BLaER1 (cell line): Measurements from ENCODE around the gene SORCS2.

ENCODE experiments used
- H3K27ac ChIP-seq: shearing (Covaris generic); formaldehyde crosslinking; 2 replicates; pipeline ENCODE4 v1.8.1; 2022
- H3K27me3 ChIP-seq: shearing (Covaris generic); formaldehyde crosslinking; 2 replicates; pipeline ENCODE4 v1.8.1; 2022
- H3K36me3 ChIP-seq: shearing (Covaris generic); formaldehyde crosslinking; 2 replicates; pipeline ENCODE4 v1.8.1; 2022
- H3K4me1 ChIP-seq: shearing (Covaris generic); formaldehyde crosslinking; 2 replicates; pipeline ENCODE4 v1.8.1; 2022
- H3K4me2 ChIP-seq: shearing (Covaris generic); formaldehyde crosslinking; 2 replicates; pipeline ENCODE4 v1.8.1; 2022
- H3K4me3 ChIP-seq: shearing (Covaris generic); formaldehyde crosslinking; 2 replicates; pipeline ENCODE4 v1.8.1; 2022
- H3K9ac ChIP-seq: shearing (Covaris generic); formaldehyde crosslinking; 2 replicates; pipeline ENCODE4 v1.8.1; 2022
- H3K9me3 ChIP-seq: shearing (Covaris generic); formaldehyde crosslinking; 2 replicates; pipeline ENCODE4 v1.8.1; 2022
- H4K20me1 ChIP-seq: shearing (Covaris generic); formaldehyde crosslinking; 2 replicates; pipeline ENCODE4 v1.8.1; 2022
- Cebpa-rat ChIP-seq: shearing (Covaris generic); IDR thresholded peaks from 2 replicates; pipeline ENCODE4 v1.8.1; 2022

Gene SORCS2

GRCh38 chr4:7422898-7423180, 230.5 kb downstream of the SORCS2 start:
- H3K36me3 ChIP-seq: no peaks in the 10 kb centered on the region
- H4K20me1 ChIP-seq: peaks cover 69% of the 10 kb centered on the region
- H3K4me3 ChIP-seq: no peak overlapping the region
- TF ChIP-seq Cebpa-rat: no peak
- H3K4me2 ChIP-seq: no peak overlapping the region
- H3K27me3 ChIP-seq: no peaks in the 10 kb centered on the region
- no peak overlapping the region for H3K27ac ChIP-seq
- H3K9ac ChIP-seq: no peak overlapping the region
- H3K9me3 ChIP-seq: 0 out of 2 replicates have a peak, but pooled peaks cover 7% of the 10 kb centered on the region
- H3K4me1 ChIP-seq: peaks cover 67% of the 10 kb centered on the region

- H3K9me3 ChIP-seq: 0 out of 2 replicates have a peak, but pooled peaks cover 5% of the 10 kb centered on the region
- peaks cover 67% of the 10 kb centered on the region for H3K4me1 ChIP-seq
- H3K27me3 ChIP-seq: no peaks in the 10 kb centered on the region
- H3K4me2 ChIP-seq: no peak overlapping the region
- no peak overlapping the region for H3K9ac ChIP-seq
- peaks cover 69% of the 10 kb centered on the region for H4K20me1 ChIP-seq
- H3K4me3 ChIP-seq: no peak overlapping the region
- H3K27ac ChIP-seq: no peak overlapping the region
- no peaks in the 10 kb centered on the region for H3K36me3 ChIP-seq
- TF ChIP-seq Cebpa-rat: no peak
Measured at GRCh38 chr4:7423391-7423790, 231.1 kb downstream of the SORCS2 start.

- Histone ChIP-seq H3K9me3 (no peaks in the 10 kb centered on the region), H3K4me3 (no peak overlapping the region), H3K9ac (no peak overlapping the region), H3K4me2 (no peak overlapping the region), H3K27me3 (no peaks in the 10 kb centered on the region), H3K27ac (no peak overlapping the region), H4K20me1 (peaks cover 67% of the 10 kb centered on the region), H3K36me3 (no peaks in the 10 kb centered on the region; the same call in 1 of the 2 replicates), H3K4me1 (peaks cover 69% of the 10 kb centered on the region)
- TF ChIP-seq Cebpa-rat: no peak
Measured at GRCh38 chr4:7423801-7424552, 231.6 kb downstream of the SORCS2 start.

DNA sequence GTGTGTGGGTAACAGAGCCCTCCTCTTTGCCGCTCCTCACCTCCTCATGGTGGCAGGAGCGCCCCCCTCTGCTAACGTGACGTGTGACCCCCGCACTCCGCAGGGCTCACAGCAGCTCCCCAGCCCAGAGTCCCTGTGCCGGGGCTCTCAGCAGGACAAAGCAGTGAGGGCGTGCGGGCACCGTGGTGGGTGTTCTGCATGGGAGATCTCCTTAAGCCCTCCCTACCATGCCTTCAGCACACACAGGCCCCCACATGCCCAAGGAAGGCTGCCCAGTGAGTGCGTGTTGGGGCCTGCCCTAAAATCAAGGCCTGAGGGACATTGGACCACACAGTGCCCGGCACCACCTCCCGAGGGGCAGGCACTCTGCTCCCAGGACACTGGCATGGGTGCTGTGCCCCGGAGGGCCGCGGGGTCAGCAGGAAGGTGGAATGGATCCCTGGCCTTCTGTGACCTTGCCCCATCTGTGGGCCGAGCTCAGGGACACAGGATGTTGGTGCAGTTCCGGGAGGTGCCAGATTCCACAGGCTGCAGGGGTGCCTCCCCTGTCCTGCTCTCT, 232.3 kb downstream of the SORCS2 start:
- H3K4me1 ChIP-seq: peaks cover 69% of the 10 kb centered on the region
- H3K9me3 ChIP-seq: no peaks in the 10 kb centered on the region
- H3K27ac ChIP-seq: no peak overlapping the region
- H4K20me1 ChIP-seq: peaks cover 67% of the 10 kb centered on the region
- no peak overlapping the region for H3K4me2 ChIP-seq
- no peak overlapping the region for H3K9ac ChIP-seq
- no peaks in the 10 kb centered on the region; the same call in 1 of the 2 replicates for H3K36me3 ChIP-seq
- H3K27me3 ChIP-seq: no peaks in the 10 kb centered on the region
- no peak overlapping the region for H3K4me3 ChIP-seq
- no peak for TF ChIP-seq Cebpa-rat

DNA sequence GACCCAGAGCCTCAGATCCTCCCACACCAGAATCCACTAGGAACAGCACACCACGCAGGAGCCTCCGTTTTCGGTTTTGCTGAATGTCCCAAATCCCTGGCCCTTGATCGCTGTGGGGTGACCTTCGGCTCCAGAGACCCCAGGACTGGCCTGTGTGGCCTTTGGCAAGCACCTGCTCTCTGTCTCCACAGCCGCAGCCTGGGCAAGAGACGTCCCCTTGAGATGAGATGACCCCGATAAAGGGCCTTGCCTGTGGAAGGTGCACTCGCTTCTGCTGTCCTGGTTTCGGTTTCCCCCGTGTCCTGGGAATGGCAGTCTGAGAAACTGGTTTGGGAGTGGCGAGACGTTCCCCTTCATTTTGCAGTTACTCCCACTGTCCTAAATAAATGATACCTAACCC, 232.8 kb downstream of the SORCS2 start:
- no peak overlapping the region for H3K9ac ChIP-seq
- H3K27ac ChIP-seq: no peak overlapping the region
- H4K20me1 ChIP-seq: peaks cover 67% of the 10 kb centered on the region
- no peak overlapping the region for H3K4me2 ChIP-seq
- no peaks in the 10 kb centered on the region for H3K9me3 ChIP-seq
- H3K27me3 ChIP-seq: no peaks in the 10 kb centered on the region
- TF ChIP-seq Cebpa-rat: no peak
- no peak overlapping the region for H3K4me3 ChIP-seq
- peaks cover 69% of the 10 kb centered on the region for H3K4me1 ChIP-seq
- no peaks in the 10 kb centered on the region; the same call in 1 of the 2 replicates for H3K36me3 ChIP-seq

- no peak overlapping the region for H3K4me3 ChIP-seq
- peak overlapping the region; percentile 53 for H3K27ac ChIP-seq
- H3K9me3 ChIP-seq: no peaks in the 10 kb centered on the region
- peak overlapping the region; percentile 67 for H3K4me2 ChIP-seq
- no peak for TF ChIP-seq Cebpa-rat
- no peaks in the 10 kb centered on the region; the same call in 1 of the 2 replicates for H3K36me3 ChIP-seq
- H3K9ac ChIP-seq: 0 out of 2 replicates have a peak overlapping the region, but pooled peaks have one; percentile 13
- peaks cover 65% of the 10 kb centered on the region for H4K20me1 ChIP-seq
- H3K27me3 ChIP-seq: no peaks in the 10 kb centered on the region
- H3K4me1 ChIP-seq: peaks cover 67% of the 10 kb centered on the region
Measured at GRCh38 chr4:7425591-7426468, 233.5 kb downstream of the SORCS2 start.

DNA sequence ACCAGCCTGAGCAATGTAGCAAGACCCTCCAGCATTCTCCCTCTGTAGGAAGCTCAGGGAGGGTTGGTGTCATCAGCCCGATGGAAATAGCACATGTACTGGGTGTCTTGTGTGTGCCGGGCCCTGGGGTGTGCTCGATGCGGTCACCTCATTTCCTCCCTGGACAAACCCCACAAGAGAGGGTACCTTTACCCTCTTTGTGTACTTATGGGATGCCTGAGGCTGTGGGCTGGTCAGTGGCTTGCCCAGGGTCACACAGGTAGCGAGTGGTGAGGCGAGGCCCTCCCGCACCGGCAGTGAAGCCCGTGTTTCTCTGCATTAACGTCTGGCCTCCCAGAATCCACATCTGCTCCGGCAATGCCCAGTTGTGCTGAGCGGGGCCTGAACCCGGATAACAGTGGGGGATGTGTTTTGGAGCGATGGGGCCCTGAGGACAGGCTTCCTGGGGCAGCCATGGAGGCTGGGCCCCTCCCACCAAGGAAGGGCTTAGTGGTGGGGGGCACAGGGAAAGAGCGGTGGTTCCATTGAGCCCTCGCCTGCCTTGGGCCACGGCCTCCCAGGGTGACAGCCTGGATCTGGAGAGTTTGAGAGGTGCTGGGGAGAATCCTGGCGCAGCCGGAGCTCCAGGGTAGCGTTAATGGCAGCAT, 234.3 kb downstream of the SORCS2 start:
- Histone ChIP-seq H3K4me2 (peak overlapping the region; percentile 67), H3K27ac (peak overlapping the region; percentile 53), H3K4me1 (peaks cover 68% of the 10 kb centered on the region), H3K4me3 (no peak overlapping the region), H3K9me3 (no peaks in the 10 kb centered on the region), H4K20me1 (peaks cover 66% of the 10 kb centered on the region), H3K27me3 (no peaks in the 10 kb centered on the region), H3K9ac (0 out of 2 replicates have a peak overlapping the region, but pooled peaks have one; percentile 24), H3K36me3 (no peaks in the 10 kb centered on the region; the same call in 1 of the 2 replicates)
- TF ChIP-seq Cebpa-rat: no peak

DNA sequence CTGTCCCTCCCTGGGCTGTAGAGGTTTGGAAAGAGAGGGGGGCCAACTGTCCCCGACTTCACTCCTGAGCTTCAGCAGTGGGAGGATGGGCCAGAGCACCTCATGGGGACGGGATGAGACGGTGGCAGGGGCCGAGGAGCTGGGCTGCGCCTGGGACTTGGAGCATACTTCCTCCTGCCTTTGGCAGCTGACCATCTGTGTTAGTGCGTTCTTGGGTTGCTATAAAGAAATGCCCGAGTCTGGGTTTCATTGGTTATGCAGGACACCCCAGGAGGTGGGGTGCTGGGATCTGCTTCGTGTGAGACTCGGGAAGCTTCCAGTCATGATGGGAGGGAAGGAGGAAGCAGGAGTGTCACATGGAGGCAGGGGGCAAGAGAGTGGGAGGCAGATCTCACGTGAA, 235.0 kb downstream of the SORCS2 start:
- Histone ChIP-seq H3K36me3 (no peaks in the 10 kb centered on the region; the same call in 1 of the 2 replicates), H3K9me3 (no peaks in the 10 kb centered on the region), H3K4me2 (peak overlapping the region; percentile 67), H3K27ac (peak overlapping the region; percentile 53), H4K20me1 (peaks cover 67% of the 10 kb centered on the region), H3K27me3 (no peaks in the 10 kb centered on the region), H3K4me1 (peaks cover 75% of the 10 kb centered on the region), H3K9ac (peak overlapping the region; percentile 24; the same call in 1 of the 2 replicates), H3K4me3 (no peak overlapping the region)
- TF ChIP-seq Cebpa-rat: no peak

DNA sequence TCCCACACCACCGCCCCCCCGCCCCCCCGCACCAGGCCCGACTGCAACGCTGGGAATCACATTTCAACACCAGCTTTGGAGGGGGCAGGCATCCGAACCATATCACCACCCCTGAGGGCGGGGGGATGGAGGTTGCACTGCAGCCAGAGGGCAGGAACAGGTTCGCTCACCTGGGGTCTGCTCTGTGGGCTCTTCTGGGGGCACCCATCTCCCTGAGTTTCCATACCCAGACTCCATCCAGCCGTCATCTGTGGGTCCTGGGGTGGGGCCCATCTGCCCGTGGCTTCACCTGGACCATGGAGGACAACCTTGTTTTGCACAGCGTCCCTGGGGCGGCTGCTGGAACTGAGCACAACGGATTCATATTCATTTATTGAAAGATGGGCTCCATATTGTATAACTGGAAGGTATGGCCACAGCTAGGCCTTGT, 235.5 kb downstream of the SORCS2 start:
- TF ChIP-seq Cebpa-rat: no peak
- no peak overlapping the region for H3K4me2 ChIP-seq
- H4K20me1 ChIP-seq: peaks cover 67% of the 10 kb centered on the region; the same call in 1 of the 2 replicates
- no peak overlapping the region for H3K9ac ChIP-seq
- H3K27ac ChIP-seq: 0 out of 2 replicates have a peak overlapping the region, but pooled peaks have one; percentile 6
- H3K4me1 ChIP-seq: peaks cover 80% of the 10 kb centered on the region
- H3K4me3 ChIP-seq: no peak overlapping the region
- no peaks in the 10 kb centered on the region for H3K9me3 ChIP-seq
- H3K36me3 ChIP-seq: no peaks in the 10 kb centered on the region; the same call in 1 of the 2 replicates
- no peaks in the 10 kb centered on the region for H3K27me3 ChIP-seq
